GM21447 (cell line): Measurements from ENCODE around the gene XXYLT1.
"Not testable (repeated sequence)": the region's sequence is repeated elsewhere in the genome, so short reads cannot be mapped to it uniquely, and the experiment has no call there.

Source experiments
- ATAC-seq: cut with Tn5 transposase; IDR thresholded peaks from one replicate; pipeline ENCODE4 v1.9.1; 2021; ENCODE audit not compliant: unreplicated experiment

Gene XXYLT1

GRCh38 chr3:195228886-195229285 lies 42.1 kb downstream of the XXYLT1 start:
- not testable (repeated sequence) for ATAC-seq

DNA sequence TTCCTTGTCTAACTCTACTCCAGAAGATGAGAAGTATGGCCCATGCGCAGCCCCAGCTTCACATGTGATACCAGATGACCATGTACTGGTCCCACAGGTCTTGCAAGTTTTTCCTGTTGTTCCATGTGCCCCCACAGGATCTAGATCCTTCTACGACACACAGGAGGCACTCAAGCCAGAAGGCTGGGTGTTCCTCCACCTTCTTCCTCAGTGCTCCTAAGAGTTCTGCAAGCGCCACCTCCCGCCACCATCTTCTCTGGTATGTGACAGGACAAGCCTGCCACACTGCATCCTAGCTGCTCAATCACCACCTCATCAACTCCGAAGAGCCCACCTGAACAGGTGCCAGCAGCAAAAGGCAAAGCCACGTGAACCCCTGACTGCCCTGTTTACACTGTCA lies 43.1 kb downstream of the XXYLT1 start:
- ATAC-seq = no peak

DNA sequence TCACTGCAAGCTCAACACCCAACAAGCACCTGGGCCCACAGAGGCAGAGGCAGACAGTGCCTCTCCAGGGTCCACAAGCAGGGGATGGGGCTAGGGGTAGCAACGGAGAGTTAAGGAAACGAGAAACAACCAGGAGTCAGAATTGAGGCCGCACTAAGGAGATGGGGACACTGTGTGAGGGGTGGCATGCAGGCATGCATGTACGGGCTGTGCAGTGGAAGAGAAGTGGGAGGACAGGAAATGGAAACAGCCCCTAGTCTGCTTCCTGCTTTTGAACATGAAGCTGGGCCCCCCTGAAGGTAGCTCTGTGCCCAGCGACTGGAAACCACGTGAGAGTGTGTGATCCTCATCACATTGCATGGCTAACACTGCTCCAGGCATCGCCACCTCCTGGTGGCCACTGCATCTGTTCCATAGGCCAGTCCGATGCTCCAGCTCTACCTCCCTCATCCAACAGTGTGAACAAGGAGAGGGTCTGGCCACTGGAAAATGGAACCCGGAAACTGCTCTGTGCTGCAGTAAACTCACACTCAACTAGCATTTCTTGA lies 44.0 kb downstream of the XXYLT1 start:
- no peak for ATAC-seq

GRCh38 chr3:195226445-195226844 lies 44.5 kb downstream of the XXYLT1 start:
- ATAC-seq = no peak

DNA sequence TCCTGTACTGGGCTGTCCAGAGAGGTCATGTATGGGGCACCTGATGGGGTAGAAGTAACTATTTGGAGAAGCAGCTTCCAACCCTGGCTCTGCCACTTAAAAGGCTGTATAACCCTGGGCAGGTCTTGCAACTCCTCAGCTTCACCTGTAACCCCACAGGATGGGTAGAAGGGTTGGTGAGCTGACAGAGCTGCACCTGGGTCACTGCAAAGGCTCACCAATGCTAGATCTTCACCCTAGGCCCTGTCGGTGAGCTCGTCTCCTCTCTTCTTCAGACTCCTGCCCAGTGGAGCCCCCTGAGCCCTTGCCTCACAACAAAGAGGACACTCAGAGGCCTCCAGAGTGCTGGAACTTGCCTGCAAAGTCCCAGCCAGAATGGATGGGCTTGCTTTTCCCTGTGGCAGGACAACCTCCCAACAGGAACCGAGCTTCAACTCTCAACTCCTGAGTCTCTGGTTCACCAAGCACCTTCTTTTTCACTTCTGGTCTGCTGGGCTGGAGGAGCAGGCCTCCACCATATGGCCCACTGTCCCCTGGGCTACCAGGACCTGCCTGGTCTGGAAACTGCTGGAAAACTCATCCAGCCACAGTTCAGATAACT lies 45.9 kb downstream of the XXYLT1 start:
- no peak for ATAC-seq

GRCh38 chr3:195224156-195224979 lies 46.6 kb downstream of the XXYLT1 start:
- ATAC-seq = no peak

- ATAC-seq = no peak
Measured at GRCh38 chr3:195221876-195222617, 48.9 kb downstream of the XXYLT1 start.

- ATAC-seq = no peak
Measured at GRCh38 chr3:195221015-195221853, 49.7 kb downstream of the XXYLT1 start.

- ATAC-seq = no peak
Measured at GRCh38 chr3:195219351-195220230, 51.4 kb downstream of the XXYLT1 start.

DNA sequence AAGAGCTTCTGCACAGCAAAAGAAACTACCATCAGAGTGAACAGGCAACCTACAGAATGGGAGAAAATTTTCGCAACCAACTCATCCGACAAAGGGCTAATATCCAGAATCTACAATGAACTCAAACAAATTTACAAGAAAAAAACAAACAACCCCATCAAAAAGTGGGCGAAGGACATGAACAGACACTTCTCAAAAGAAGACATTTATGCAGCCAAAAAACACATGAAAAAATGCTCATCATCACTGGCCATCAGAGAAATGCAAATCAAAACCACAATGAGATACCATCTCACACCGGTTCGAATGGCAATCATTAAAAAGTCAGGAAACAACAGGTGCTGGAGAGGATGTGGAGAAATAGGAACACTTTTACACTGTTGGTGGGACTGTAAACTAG lies 52.6 kb downstream of the XXYLT1 start:
- ATAC-seq = not testable (repeated sequence)

- ATAC-seq = not testable (repeated sequence)
Measured at GRCh38 chr3:195215576-195215975, 55.4 kb downstream of the XXYLT1 start.

- ATAC-seq = no peak
Measured at GRCh38 chr3:195214381-195214780, 56.6 kb downstream of the XXYLT1 start.

- no peak for ATAC-seq
Measured at GRCh38 chr3:195213639-195214315, 57.2 kb downstream of the XXYLT1 start.

DNA sequence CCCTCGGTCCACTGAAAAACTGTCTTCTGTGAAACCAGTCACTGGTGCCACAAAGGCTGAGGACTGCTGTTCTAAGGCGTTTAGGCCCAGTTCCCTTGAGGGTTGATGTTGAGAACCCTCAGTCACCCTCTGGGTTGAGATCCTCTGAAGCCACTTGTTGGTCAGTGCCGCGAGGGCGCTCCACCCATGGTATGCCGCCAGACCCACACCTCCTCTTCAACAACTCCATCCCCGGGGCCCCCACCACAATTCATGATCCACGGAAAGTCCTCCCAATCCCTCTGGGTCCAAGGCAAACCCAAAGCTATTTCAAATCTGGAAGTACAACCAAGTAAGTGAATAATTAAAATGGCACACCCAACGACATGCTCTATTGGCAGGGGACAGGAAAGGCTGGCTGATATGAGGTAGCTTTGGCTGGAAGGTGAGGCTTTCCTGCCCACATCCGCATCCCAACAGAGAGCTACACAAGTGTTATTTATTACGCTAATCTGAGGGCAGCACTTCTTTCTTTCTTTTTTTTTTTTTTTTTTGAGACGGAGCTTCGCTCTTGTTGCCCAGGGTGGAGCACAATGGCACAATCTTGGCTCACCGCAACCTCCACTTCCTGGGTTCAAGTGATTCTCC lies 58.1 kb downstream of the XXYLT1 start:
- no peak for ATAC-seq

GRCh38 chr3:195212033-195212748 lies 58.8 kb downstream of the XXYLT1 start:
- no peak for ATAC-seq

GRCh38 chr3:195210266-195210973 lies 60.5 kb downstream of the XXYLT1 start:
- no peak for ATAC-seq

DNA sequence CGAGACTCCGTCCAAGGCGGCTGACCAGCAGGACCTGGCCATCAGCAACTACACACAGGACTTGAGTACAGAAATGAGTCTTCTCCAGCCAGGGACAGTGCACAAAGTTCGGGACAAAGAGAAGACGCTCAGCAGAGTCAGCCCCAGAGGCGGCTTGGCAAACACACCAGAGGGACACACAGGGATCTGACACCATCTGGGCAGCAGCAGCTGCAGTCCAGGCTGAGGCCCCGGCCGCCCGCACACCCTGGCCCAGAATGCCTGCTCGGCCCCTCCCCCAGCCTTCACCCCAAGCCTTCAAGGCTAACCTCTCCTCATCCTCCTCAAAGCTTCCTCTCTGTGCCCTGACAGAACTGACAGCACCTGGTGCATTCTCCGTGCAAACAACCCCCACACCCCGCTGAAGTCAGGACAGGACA lies 61.1 kb downstream of the XXYLT1 start:
- no peak for ATAC-seq
